Lower leg skin (tissue), 3 donors: ENCODE data around the gene TTC4.

Experiments used
- CTCF ChIP-seq, 3 donors: fragments of 450-650 bp; IDR thresholded peaks; one replicate each; pipeline ENCODE4 v1.5.1; 2016; ENCODE audit warnings: antibody characterized with exemption in 3 of 3, mild to moderate bottlenecking in 3 of 3, moderate library complexity in 2 of 3
- POLR2A ChIP-seq, 2 donors: fragments of 450-650 bp; IDR thresholded peaks; one replicate each; pipeline ENCODE4 v1.6.1; 2016 to 2017; ENCODE audit warnings: antibody characterized with exemption in 2 of 2, mild to moderate bottlenecking in 1 of 2, moderate library complexity in 1 of 2

GRCh38 chr1:54714881-54715492, 674 bp upstream of the TTC4 start:
- no peak for TF ChIP-seq CTCF (IDR thresholded peaks at IDR 0.05)
- no peak for TF ChIP-seq POLR2A (IDR thresholded peaks at IDR 0.05)
